ENCODE data around the gene ABCC8.

The ABCC8 gene

GRCh38 chr11:17392872-17393271 lies 83.8 kb downstream of the ABCC8 start:
- TF ChIP-seq BACH2 (CRISPR knock-in tag; IDR thresholded peaks at IDR 0.05; ENCODE audit: borderline replicate concordance) = no peak
- TF ChIP-seq CSDC2 (CRISPR knock-in tag; IDR thresholded peaks at IDR 0.05) = no peak
- TF ChIP-seq ZNF70 (CRISPR knock-in tag; IDR thresholded peaks at IDR 0.05) = no peak
- TF ChIP-seq ZNF565 (CRISPR knock-in tag; conservative IDR thresholded peaks at IDR 0.05; ENCODE audit: low read depth) = no peak
- no peak for TF ChIP-seq ISL1 (CRISPR knock-in tag; IDR thresholded peaks at IDR 0.05)
- no peak for TF ChIP-seq SNAI2 (CRISPR knock-in tag; IDR thresholded peaks at IDR 0.05)
- no peak for TF ChIP-seq ARNTL (CRISPR knock-in tag; IDR thresholded peaks at IDR 0.05; ENCODE audit: borderline replicate concordance, low read depth)
- no peak for TF ChIP-seq TSHZ2 (CRISPR knock-in tag; IDR thresholded peaks at IDR 0.05)
- no peak for TF ChIP-seq GLIS3 (CRISPR knock-in tag; IDR thresholded peaks at IDR 0.05)

GRCh38 chr11:17391493-17392355 lies 84.9 kb downstream of the ABCC8 start:
- TF ChIP-seq SNAI2 (CRISPR knock-in tag; IDR thresholded peaks at IDR 0.05) = no peak
- TF ChIP-seq ZC3H10 (CRISPR knock-in tag; IDR thresholded peaks at IDR 0.05) = no peak
- no peak for TF ChIP-seq ARNTL (CRISPR knock-in tag; IDR thresholded peaks at IDR 0.05; ENCODE audit: borderline replicate concordance, low read depth)
- TF ChIP-seq PPARA (CRISPR knock-in tag; IDR thresholded peaks at IDR 0.05; ENCODE audit: borderline replicate concordance) = no peak
- TF ChIP-seq TCF4 (CRISPR knock-in tag; IDR thresholded peaks at IDR 0.05; ENCODE audit: borderline replicate concordance) = no peak
- TF ChIP-seq ZNF70 (CRISPR knock-in tag; IDR thresholded peaks at IDR 0.05) = no peak
- TF ChIP-seq ZNF8 (CRISPR knock-in tag; IDR thresholded peaks at IDR 0.05) = no peak
- no peak for TF ChIP-seq TSHZ2 (CRISPR knock-in tag; IDR thresholded peaks at IDR 0.05)
- TF ChIP-seq RARB (CRISPR knock-in tag; IDR thresholded peaks at IDR 0.05) = no peak
- no peak for ATAC-seq

More at GRCh38 chr11:17392872-17393271, 83.8 kb downstream of the ABCC8 start:
- ATAC-seq = no peak

GRCh38 chr11:17389957-17390649 lies 86.5 kb downstream of the ABCC8 start:
- TF ChIP-seq ZNF70 (CRISPR knock-in tag; IDR thresholded peaks at IDR 0.05) = peak; percentile 98
- no peak for TF ChIP-seq CSDC2 (CRISPR knock-in tag; IDR thresholded peaks at IDR 0.05)
- TF ChIP-seq ISL1 (CRISPR knock-in tag; IDR thresholded peaks at IDR 0.05) = no peak
- ATAC-seq = 0 out of 3 replicates have a peak, but pooled peaks have one; percentile 3

GRCh38 chr11:17389211-17389956 lies 87.3 kb downstream of the ABCC8 start:
- no peak for TF ChIP-seq ZFP3 (CRISPR knock-in tag; IDR thresholded peaks at IDR 0.05)
- no peak for TF ChIP-seq RARB (CRISPR knock-in tag; IDR thresholded peaks at IDR 0.05)
- TF ChIP-seq SNAI2 (CRISPR knock-in tag; IDR thresholded peaks at IDR 0.05) = 0 out of 2 replicates have a peak, but pooled peaks have one; percentile 11
- TF ChIP-seq OSR1 (CRISPR knock-in tag; IDR thresholded peaks at IDR 0.05) = no peak
- ATAC-seq = peak; percentile 61

- peak; percentile 17 for ATAC-seq
- TF ChIP-seq RARB (CRISPR knock-in tag; IDR thresholded peaks at IDR 0.05) (no peak), ARNTL (CRISPR knock-in tag; IDR thresholded peaks at IDR 0.05; ENCODE audit: borderline replicate concordance, low read depth) (no peak), ZNF70 (CRISPR knock-in tag; IDR thresholded peaks at IDR 0.05) (no peak), ZC3H10 (CRISPR knock-in tag; IDR thresholded peaks at IDR 0.05) (no peak), CSDC2 (CRISPR knock-in tag; IDR thresholded peaks at IDR 0.05) (no peak), ESRRG (CRISPR knock-in tag; IDR thresholded peaks at IDR 0.05) (no peak), CSRNP3 (CRISPR knock-in tag; IDR thresholded peaks at IDR 0.05) (no peak)
Observed at GRCh38 chr11:17388609-17389210, 87.9 kb downstream of the ABCC8 start, which contains the start of gene KCNJ11. KCNJ11 (minus strand) TSS chr11:17388659; CDS start chr11:17388091, 568 bp downstream.

Data from SK-N-SH treated with all-trans-retinoic acid at 6 μM for 48 hours (cell line).